Upper lobe of left lung (tissue), 4 donors: ENCODE results near the gene KCNK3.

Source experiments
- POLR2A ChIP-seq, 4 donors: fragments of 450-650 bp; IDR thresholded peaks; one replicate each; pipeline ENCODE4 v1.5.1; 2016 to 2017; ENCODE audit warnings: antibody characterized with exemption in 4 of 4, mild to moderate bottlenecking in 2 of 4
- TF ChIP-seq, protein P1 (sequence below), 6 experiments: fragments of 450-650 bp in 4 of 6; fragments of 200-600 bp in 2 of 6; sonication (generic) in 2 of 6; IDR thresholded peaks; one replicate each; pipeline ENCODE4 v1.5.1; 2016 to 2019; ENCODE audit warnings: antibody characterized with exemption in 6 of 6

DNA sequence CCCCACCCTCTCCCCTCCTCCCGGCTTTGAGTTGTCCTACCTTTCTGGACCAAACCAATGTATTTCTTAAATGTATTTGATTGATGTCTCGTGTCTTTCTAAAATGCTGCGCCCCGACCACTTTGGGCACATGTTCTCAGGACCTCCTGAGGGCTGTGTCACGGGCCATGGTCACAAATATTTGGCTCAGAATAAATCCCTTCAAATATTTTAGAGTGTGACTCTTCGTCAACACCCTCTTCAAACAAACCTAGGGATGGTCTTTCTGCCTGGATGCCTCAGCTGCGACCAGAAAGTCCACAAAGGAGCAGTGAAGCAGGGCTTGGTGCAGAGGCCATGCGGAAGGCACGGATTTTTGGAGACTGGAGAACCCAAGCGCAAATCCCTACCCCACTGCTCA lies 70.5 kb downstream of the KCNK3 start:
- TF ChIP-seq POLR2A (IDR thresholded peaks at IDR 0.05) = no peak
- TF ChIP-seq, protein P1, sequence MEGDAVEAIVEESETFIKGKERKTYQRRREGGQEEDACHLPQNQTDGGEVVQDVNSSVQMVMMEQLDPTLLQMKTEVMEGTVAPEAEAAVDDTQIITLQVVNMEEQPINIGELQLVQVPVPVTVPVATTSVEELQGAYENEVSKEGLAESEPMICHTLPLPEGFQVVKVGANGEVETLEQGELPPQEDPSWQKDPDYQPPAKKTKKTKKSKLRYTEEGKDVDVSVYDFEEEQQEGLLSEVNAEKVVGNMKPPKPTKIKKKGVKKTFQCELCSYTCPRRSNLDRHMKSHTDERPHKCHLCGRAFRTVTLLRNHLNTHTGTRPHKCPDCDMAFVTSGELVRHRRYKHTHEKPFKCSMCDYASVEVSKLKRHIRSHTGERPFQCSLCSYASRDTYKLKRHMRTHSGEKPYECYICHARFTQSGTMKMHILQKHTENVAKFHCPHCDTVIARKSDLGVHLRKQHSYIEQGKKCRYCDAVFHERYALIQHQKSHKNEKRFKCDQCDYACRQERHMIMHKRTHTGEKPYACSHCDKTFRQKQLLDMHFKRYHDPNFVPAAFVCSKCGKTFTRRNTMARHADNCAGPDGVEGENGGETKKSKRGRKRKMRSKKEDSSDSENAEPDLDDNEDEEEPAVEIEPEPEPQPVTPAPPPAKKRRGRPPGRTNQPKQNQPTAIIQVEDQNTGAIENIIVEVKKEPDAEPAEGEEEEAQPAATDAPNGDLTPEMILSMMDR (IDR thresholded peaks at IDR 0.05) = no peak
